HFFc6 (cell line): ENCODE results near the gene CACHD1. TPM values are rescaled to one million over a fixed set of nuclear protein-coding genes. Genes with fewer than 3 reads are reported as not detected.
"Not testable (repeated sequence)": the region's sequence is repeated elsewhere in the genome, so short reads cannot be mapped to it uniquely, and the experiment has no call there.

ENCODE experiments used
- DNase-seq: peaks from one replicate; pipeline ENCODE4 v3.0.0-alpha.2; 2018
- H3K27ac Mint-ChIP-seq: 2 replicates; pipeline ENCODE4 v1.8.0; 2020; ENCODE audit warnings: mild to moderate bottlenecking, mixed read lengths
- H3K27me3 Mint-ChIP-seq: 2 replicates; pipeline ENCODE4 v1.8.0; 2021; ENCODE audit warnings: mild to moderate bottlenecking, moderate library complexity, mixed read lengths; ENCODE audit not compliant: insufficient read depth
- H3K36me3 Mint-ChIP-seq: 2 replicates; pipeline ENCODE4 v1.8.0; 2021; ENCODE audit warnings: low read depth, mixed read lengths
- H3K4me1 Mint-ChIP-seq: 2 replicates; pipeline ENCODE4 v1.8.0; 2020; ENCODE audit warnings: low read depth, mixed read lengths
- H3K4me3 Mint-ChIP-seq: 2 replicates; pipeline ENCODE4 v1.8.0; 2020; ENCODE audit warnings: mild to moderate bottlenecking, moderate library complexity, mixed read lengths
- H3K9me3 Mint-ChIP-seq: 2 replicates; pipeline ENCODE4 v1.8.0; 2020; ENCODE audit warnings: mild to moderate bottlenecking, mixed read lengths
- total RNA-seq, 6 experiments: library from RNA; stranded (reverse); fragmentation: NEBNext Ultra II Directional; extraction: Animal tissue kit (Norgen Biotek cat#: 25700); gene quantifications; 2 replicates in 1 of 6; 3 replicates in 5 of 6; pipeline ENCODE4 v1.2.3, GENCODE V29; 2021
- TF ChIP-seq, protein P1 (sequence below): fragments of 200-600 bp; sonication (generic); IDR thresholded peaks from 2 replicates; pipeline ENCODE4 v1.5.0; 2021; ENCODE audit warnings: antibody characterized with exemption, mild to moderate bottlenecking

Gene CACHD1
- total RNA-seq, 6 experiments from 2014 or later: 3.9 to 5.5 (median 5.1) TPM

DNA sequence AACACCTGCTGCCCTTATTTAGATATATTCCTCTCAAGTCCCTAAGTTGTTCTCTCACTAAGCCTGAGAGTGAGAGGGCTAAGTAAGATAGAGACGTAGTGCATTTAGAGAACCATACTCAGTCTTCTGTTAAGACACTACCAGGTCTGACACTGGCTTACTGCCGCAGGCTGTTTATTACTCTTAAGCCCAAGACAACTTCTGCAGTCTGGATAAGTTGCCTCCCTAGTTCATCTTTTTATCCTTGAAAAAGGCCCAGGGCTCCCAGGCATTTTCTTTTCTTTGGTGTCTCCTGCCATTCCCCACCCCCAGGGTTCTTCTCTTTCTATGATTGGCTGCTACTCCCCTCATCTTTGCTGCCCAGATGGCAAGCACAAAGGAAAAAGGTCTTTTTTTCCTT lies 38.7 kb downstream of the CACHD1 start:
- Mint-ChIP-seq H3K4me3 (no peak overlapping the region), H3K27me3 (no peaks in the 10 kb centered on the region; the same call in none of the 2 replicates), H3K4me1 (peaks cover 26% of the 10 kb centered on the region), H3K9me3 (no peaks in the 10 kb centered on the region), H3K36me3 (no peaks in the 10 kb centered on the region), H3K27ac (no peak overlapping the region)
- TF ChIP-seq, protein P1, sequence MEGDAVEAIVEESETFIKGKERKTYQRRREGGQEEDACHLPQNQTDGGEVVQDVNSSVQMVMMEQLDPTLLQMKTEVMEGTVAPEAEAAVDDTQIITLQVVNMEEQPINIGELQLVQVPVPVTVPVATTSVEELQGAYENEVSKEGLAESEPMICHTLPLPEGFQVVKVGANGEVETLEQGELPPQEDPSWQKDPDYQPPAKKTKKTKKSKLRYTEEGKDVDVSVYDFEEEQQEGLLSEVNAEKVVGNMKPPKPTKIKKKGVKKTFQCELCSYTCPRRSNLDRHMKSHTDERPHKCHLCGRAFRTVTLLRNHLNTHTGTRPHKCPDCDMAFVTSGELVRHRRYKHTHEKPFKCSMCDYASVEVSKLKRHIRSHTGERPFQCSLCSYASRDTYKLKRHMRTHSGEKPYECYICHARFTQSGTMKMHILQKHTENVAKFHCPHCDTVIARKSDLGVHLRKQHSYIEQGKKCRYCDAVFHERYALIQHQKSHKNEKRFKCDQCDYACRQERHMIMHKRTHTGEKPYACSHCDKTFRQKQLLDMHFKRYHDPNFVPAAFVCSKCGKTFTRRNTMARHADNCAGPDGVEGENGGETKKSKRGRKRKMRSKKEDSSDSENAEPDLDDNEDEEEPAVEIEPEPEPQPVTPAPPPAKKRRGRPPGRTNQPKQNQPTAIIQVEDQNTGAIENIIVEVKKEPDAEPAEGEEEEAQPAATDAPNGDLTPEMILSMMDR: no peak
- DNase-seq: no peak

DNA sequence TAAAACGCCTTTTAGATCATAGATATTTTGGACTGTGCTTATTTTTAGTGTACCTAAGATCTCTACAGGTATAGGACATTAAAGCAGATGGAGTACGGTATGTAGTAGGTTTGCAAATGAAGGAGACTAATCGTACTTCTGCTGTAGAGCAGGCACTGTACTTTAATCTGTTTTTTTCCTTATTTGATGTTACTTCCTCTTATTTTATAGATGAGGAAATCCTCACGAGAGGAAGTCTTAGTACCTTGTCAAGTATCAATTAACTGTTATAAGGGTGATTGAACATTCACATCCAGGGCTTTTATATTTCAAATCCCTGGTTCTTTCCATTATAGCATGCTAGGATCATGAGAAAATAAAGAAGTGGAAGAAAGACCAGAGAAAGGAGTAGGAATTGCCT lies 41.1 kb downstream of the CACHD1 start:
- Mint-ChIP-seq H3K9me3 (no peaks in the 10 kb centered on the region), H3K27me3 (no peaks in the 10 kb centered on the region; the same call in none of the 2 replicates), H3K36me3 (no peaks in the 10 kb centered on the region), H3K4me1 (peaks cover 42% of the 10 kb centered on the region), H3K4me3 (no peak overlapping the region), H3K27ac (no peak overlapping the region)
- DNase-seq: no peak
- TF ChIP-seq, protein P1: no peak

DNA sequence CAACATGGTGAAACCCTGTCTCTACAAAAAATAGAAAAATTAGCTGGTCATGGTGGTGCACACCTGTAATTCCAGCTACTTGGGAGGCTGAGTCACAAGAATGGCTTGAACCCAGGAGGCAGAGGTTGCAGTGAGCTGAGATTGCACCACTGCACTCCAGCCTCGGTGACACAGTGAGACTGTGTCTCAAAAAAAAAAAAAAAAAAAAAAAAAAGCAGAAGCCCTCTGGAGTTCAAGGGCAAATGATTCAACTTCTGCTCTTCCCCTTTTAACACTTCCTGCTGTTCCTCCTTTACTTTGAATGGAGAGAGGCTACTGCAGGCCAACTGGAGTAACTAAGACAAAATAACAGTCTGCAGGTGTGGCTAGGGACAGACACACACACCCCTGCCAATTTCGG lies 42.3 kb downstream of the CACHD1 start:
- H3K27me3 Mint-ChIP-seq, H3K9me3 Mint-ChIP-seq, H3K4me3 Mint-ChIP-seq, H3K27ac Mint-ChIP-seq, DNase-seq, H3K36me3 Mint-ChIP-seq: not testable (repeated sequence)
- peaks cover 50% of the 10 kb centered on the region for H3K4me1 Mint-ChIP-seq

DNA sequence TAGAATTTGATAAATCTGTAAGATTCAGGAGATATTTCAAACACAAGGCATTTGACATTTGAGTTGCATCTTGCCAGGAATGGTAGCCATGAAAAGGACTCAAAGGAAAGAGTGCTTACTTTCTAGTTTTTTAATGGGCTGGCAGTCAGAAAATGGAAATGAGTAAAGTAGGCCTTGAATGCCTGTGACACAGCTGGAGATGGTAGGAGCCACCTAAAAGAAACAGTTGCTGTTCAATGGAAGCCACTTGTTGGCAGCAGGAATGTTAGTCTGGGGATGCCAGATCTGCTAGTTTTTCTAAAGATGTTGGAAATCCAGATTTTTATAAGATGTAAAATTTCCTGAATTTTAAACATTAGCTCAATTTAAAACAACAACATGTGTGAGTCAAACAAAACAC lies 43.6 kb downstream of the CACHD1 start:
- peak overlapping the region; percentile 75; the same call in 1 of the 2 replicates for H3K27ac Mint-ChIP-seq
- TF ChIP-seq, protein P1: no peak
- H3K4me1 Mint-ChIP-seq: peaks cover 60% of the 10 kb centered on the region
- H3K4me3 Mint-ChIP-seq: peak overlapping the region; percentile 77; the same call in 1 of the 2 replicates
- H3K36me3 Mint-ChIP-seq: no peaks in the 10 kb centered on the region
- no peaks in the 10 kb centered on the region for H3K9me3 Mint-ChIP-seq
- no peak for DNase-seq
- no peaks in the 10 kb centered on the region for H3K27me3 Mint-ChIP-seq

DNA sequence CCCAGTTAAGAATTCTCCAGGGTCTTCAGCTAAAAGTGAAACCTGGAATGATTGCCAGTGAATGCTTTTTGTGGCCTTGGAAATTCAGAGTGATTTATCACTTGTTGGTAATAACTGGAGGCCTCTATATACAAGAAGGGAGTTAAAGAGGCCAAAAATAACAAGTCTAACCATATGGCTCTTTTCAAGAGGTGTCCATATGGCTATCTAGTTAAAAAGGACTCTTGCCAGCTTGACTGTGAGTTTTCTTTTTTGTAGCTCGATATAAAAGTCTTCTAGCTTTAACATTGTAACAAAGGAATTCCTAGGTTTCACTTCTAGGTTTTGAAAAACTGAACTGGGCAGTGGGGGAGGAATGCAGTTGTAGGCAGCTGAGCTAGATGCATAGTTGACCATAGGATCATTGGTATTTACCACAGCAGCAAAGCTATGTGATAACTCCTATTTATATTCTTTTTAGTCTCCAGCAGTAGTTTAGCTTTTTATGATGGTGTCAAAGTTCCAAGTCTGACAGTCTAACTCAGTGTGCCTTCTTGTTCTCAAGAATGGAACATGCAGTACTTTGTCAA lies 44.4 kb downstream of the CACHD1 start:
- peaks cover 65% of the 10 kb centered on the region for H3K4me1 Mint-ChIP-seq
- peak overlapping the region; percentile 77 for H3K4me3 Mint-ChIP-seq
- DNase-seq: peak; percentile 67
- no peaks in the 10 kb centered on the region for H3K9me3 Mint-ChIP-seq
- H3K36me3 Mint-ChIP-seq: no peaks in the 10 kb centered on the region
- TF ChIP-seq, protein P1: no peak
- H3K27me3 Mint-ChIP-seq: no peaks in the 10 kb centered on the region
- H3K27ac Mint-ChIP-seq: peak overlapping the region; percentile 75

DNA sequence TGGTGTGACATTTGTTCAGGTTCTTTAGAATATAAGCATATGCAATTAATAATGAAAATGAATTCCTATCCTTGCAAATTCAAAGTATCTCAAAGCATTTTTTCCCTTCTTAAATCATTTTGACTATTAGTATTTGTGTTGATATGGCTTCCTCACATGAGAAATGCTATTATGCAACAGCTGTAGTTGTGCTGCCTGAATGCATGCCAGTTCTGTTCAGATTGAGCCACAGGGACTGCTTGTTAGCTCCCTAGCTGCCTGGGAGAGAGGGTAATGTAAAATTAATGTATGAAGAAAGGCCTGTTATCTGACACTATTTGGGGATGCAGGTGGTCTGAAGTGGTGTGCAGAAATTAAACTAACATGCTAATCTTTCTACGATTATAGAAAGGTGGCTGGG lies 45.5 kb downstream of the CACHD1 start:
- Mint-ChIP-seq H3K27ac (no peak overlapping the region), H3K4me1 (peaks cover 76% of the 10 kb centered on the region)
- DNase-seq: peak; percentile 53

More for the DNA sequence above, 45.5 kb downstream of the CACHD1 start:
- TF ChIP-seq, protein P1: no peak
- Mint-ChIP-seq H3K9me3 (no peaks in the 10 kb centered on the region), H3K36me3 (no peaks in the 10 kb centered on the region), H3K4me3 (no peak overlapping the region; the same call in 1 of the 2 replicates), H3K27me3 (no peaks in the 10 kb centered on the region)
